SK-N-SH (cell line): ENCODE data around the gene MAP3K19. TPM values are rescaled to one million over a fixed set of nuclear protein-coding genes. Genes with fewer than 3 reads are reported as not detected.

Experiments
- CTCF ChIA-PET: fragments of 300-600, 350-600 bp; formaldehyde crosslinking; extraction: SDS; loops from one replicate; lab custom pipeline; 2021; lab: Yijun Ruan, JAX
- POLR2A ChIA-PET: fragments of 350-600 bp; sonication (Branson Sonifier 250); formaldehyde crosslinking; extraction: SDS; loops from one replicate; lab custom pipeline; 2020; ENCODE audit warnings: antibody characterized with exemption, inconsistent platforms; lab: Yijun Ruan, JAX
- DNase-seq: peaks from one replicate; pipeline ENCODE4 v3.0.0; 2012
- H2AFZ ChIP-seq: fragments of 200-600 bp; sonication (generic); 2 replicates; pipeline ENCODE4 v1.8.1; 2016; ENCODE audit warnings: antibody characterized with exemption, mild to moderate bottlenecking, low read depth
- H3F3A ChIP-seq: fragments of 200-600 bp; sonication (generic); replicated peaks from 2 replicates; pipeline ENCODE3; 2016; ENCODE audit warnings: antibody characterized with exemption, mild to moderate bottlenecking; ENCODE audit not compliant: insufficient read depth
- H3K27ac ChIP-seq, 2 experiments: fragments of 200-500 bp in 1 of 2; fragments of 200-600 bp in 1 of 2; sonication (Bioruptor generic) in 1 of 2; sonication (generic), shearing (Covaris generic) in 1 of 2; 2 replicates each; pipeline versions ENCODE4 v1.5.1 to v1.6.1; 2014 to 2016; ENCODE audit warnings: low read depth in 2 of 2, inconsistent platforms in 1 of 2, low read length in 1 of 2, mild to moderate bottlenecking in 1 of 2, mixed read lengths in 1 of 2
- H3K27me3 ChIP-seq: fragments of 200-600 bp; sonication (generic), shearing (Covaris generic); 2 replicates; pipeline ENCODE4 v1.6.1; 2016; ENCODE audit warnings: mixed run types; ENCODE audit not compliant: insufficient read depth
- H3K36me3 ChIP-seq, 2 experiments: fragments of 200-500 bp in 1 of 2; fragments of 200-600 bp in 1 of 2; sonication (Bioruptor generic) in 1 of 2; sonication (generic) in 1 of 2; replicated peaks in 1 of 2; 2 replicates each; pipeline versions ENCODE3 to v1.5.1; 2014 to 2016; ENCODE audit warnings: low read length in 1 of 2, mild to moderate bottlenecking in 1 of 2; ENCODE audit not compliant: insufficient read depth in 2 of 2, control insufficient read depth in 1 of 2
- H3K4me1 ChIP-seq, 2 experiments: fragments of 200-500 bp in 1 of 2; fragments of 200-600 bp in 1 of 2; sonication (Bioruptor generic) in 1 of 2; sonication (generic), shearing (Covaris generic) in 1 of 2; 2 replicates each; pipeline versions ENCODE4 v1.5.1 to v1.6.1; 2014 to 2016; ENCODE audit warnings: low read depth in 1 of 2, low read length in 1 of 2, mixed run types in 1 of 2; ENCODE audit not compliant: insufficient read depth in 2 of 2, control insufficient read depth in 1 of 2
- H3K4me2 ChIP-seq: fragments of 200-600 bp; sonication (generic), shearing (Covaris generic); 2 replicates; pipeline ENCODE4 v1.6.1; 2017; ENCODE audit warnings: mixed run types
- H3K4me3 ChIP-seq, 2 experiments: fragments of 200-500 bp in 1 of 2; fragments of 200-600 bp in 1 of 2; sonication (Bioruptor generic) in 1 of 2; sonication (generic), shearing (Covaris generic) in 1 of 2; 2 replicates each; pipeline versions ENCODE4 v1.5.1 to v1.8.1; 2014 to 2016; ENCODE audit warnings: low read depth in 2 of 2, inconsistent platforms in 1 of 2, low read length in 1 of 2, mild to moderate bottlenecking in 1 of 2, mixed read lengths in 1 of 2, moderate library complexity in 1 of 2
- H3K79me2 ChIP-seq: fragments of 200-600 bp; sonication (generic); 2 replicates; pipeline ENCODE4 v1.8.1; 2017; ENCODE audit warnings: mild to moderate bottlenecking; ENCODE audit not compliant: insufficient read depth
- H3K9ac ChIP-seq: fragments of 200-600 bp; sonication (generic); 2 replicates; pipeline ENCODE4 v1.6.1; 2017; ENCODE audit warnings: mixed run types
- H3K9me2 ChIP-seq: fragments of 200-600 bp; sonication (generic); 2 replicates; pipeline ENCODE4 v1.6.1; 2017; ENCODE audit warnings: mixed run types
- H3K9me3 ChIP-seq: fragments of 200-600 bp; sonication (generic); 2 replicates; pipeline ENCODE4 v1.6.1; 2017; ENCODE audit warnings: mixed run types, mild to moderate bottlenecking, moderate library complexity
- H4K20me1 ChIP-seq: fragments of 200-600 bp; sonication (generic); 2 replicates; pipeline ENCODE4 v1.6.1; 2017; ENCODE audit warnings: mild to moderate bottlenecking, mixed run types; ENCODE audit not compliant: insufficient read depth
- CTCF ChIP-seq: fragments of 200-600 bp; sonication (generic); IDR thresholded peaks from 2 replicates; pipeline ENCODE4 v1.6.1; 2017; ENCODE audit warnings: antibody characterized with exemption, mild to moderate bottlenecking, moderate library complexity
- ELF1 ChIP-seq: IDR thresholded peaks from 2 replicates; pipeline ENCODE4 v1.4.0; 2012
- EZH2phosphoT487 ChIP-seq: fragments of 200-600 bp; sonication (generic); IDR thresholded peaks from 2 replicates; pipeline ENCODE4 v1.6.1; 2017; ENCODE audit warnings: low read depth, mixed run types, mild to moderate bottlenecking, antibody characterized with exemption, moderate library complexity, borderline replicate concordance
- FOSL2 ChIP-seq: IDR thresholded peaks from 2 replicates; pipeline ENCODE4 v1.4.0; 2012; ENCODE audit warnings: low read depth, mild to moderate bottlenecking, moderate library complexity, borderline replicate concordance
- FOXJ3 ChIP-seq: sonication (generic); formaldehyde crosslinking; IDR thresholded peaks from 2 replicates; pipeline ENCODE4 v1.5.1; 2020; ENCODE audit warnings: mild to moderate bottlenecking, missing genetic modification reagents
- GABPA ChIP-seq: IDR thresholded peaks from 2 replicates; pipeline ENCODE4 v1.4.0; 2012; ENCODE audit warnings: low read depth, mild to moderate bottlenecking
- GATA2 ChIP-seq: sonication (generic); formaldehyde crosslinking; IDR thresholded peaks from 2 replicates; pipeline ENCODE4 v1.5.0; 2020; ENCODE audit warnings: mild to moderate bottlenecking, missing genetic modification reagents
- IRF3 ChIP-seq: fragments of 150-350 bp; IDR thresholded peaks from 2 replicates; pipeline ENCODE4 v1.6.1; 2016; ENCODE audit warnings: mild to moderate bottlenecking, low read depth, low read length
- JUND ChIP-seq: IDR thresholded peaks from 2 replicates; pipeline ENCODE4 v1.4.0; 2012
- MXI1 ChIP-seq: IDR thresholded peaks from 2 replicates; pipeline ENCODE4 v1.6.1; 2012; ENCODE audit warnings: mild to moderate bottlenecking, low read depth, low read length, improper control_type of control experiment
- NFIC ChIP-seq: IDR thresholded peaks from 2 replicates; pipeline ENCODE4 v1.4.0; 2012; ENCODE audit warnings: borderline replicate concordance
- RAD21 ChIP-seq: IDR thresholded peaks from 2 replicates; pipeline ENCODE4 v1.6.1; 2012; ENCODE audit warnings: mild to moderate bottlenecking, low read length
- RCOR1 ChIP-seq: fragments of 150-350 bp; IDR thresholded peaks from 2 replicates; pipeline ENCODE4 v1.6.1; 2017; ENCODE audit warnings: antibody characterized with exemption, low read length
- REST ChIP-seq: IDR thresholded peaks from 2 replicates; pipeline ENCODE4 v1.6.1; 2012; ENCODE audit warnings: mild to moderate bottlenecking, low read depth, low read length, moderate library complexity
- RFX5 ChIP-seq: IDR thresholded peaks from 2 replicates; pipeline ENCODE4 v1.6.1; 2012; ENCODE audit warnings: mild to moderate bottlenecking, improper control_type of control experiment, low read length
- RXRA ChIP-seq: IDR thresholded peaks from 2 replicates; pipeline ENCODE4 v1.4.0; 2012; ENCODE audit warnings: low read depth, mild to moderate bottlenecking, borderline replicate concordance
- SIN3A ChIP-seq: IDR thresholded peaks from 2 replicates; pipeline ENCODE4 v1.6.1; 2012; ENCODE audit warnings: low read depth, mild to moderate bottlenecking, low read length, moderate library complexity, borderline replicate concordance
- SMC3 ChIP-seq: IDR thresholded peaks from 2 replicates; pipeline ENCODE4 v1.6.1; 2012; ENCODE audit warnings: low read depth, low read length, improper control_type of control experiment
- TAF1 ChIP-seq: IDR thresholded peaks from 2 replicates; pipeline ENCODE4 v1.6.1; 2012; ENCODE audit warnings: low read depth, mild to moderate bottlenecking, low read length, moderate library complexity, borderline replicate concordance
- TCF12 ChIP-seq: IDR thresholded peaks from 2 replicates; pipeline ENCODE4 v1.4.0; 2012
- polyA plus RNA-seq, 3 experiments: library from polyadenylated mRNA; depleted of rRNA; stranded (reverse); fragments of >200 nt; gene quantifications; 2 replicates each; pipeline ENCODE4 v1.2.3, GENCODE V29; 2012

Gene MAP3K19
- polyA plus RNA-seq, 1 of the 3 experiments (the other 2 are of a cell fraction) = not detected

GRCh38 chr2:135011633-135012032 lies 35.6 kb downstream of the MAP3K19 start:
- H3K4me1 ChIP-seq = no peaks in the 10 kb centered on the region
- H3K9me3 ChIP-seq = no peaks in the 10 kb centered on the region
- H3K36me3 ChIP-seq = no peaks in the 10 kb centered on the region
- H3K4me3 ChIP-seq = no peak overlapping the region
- ChIA-PET CTCF (interaction anchor here (1.2 kb wide), 1 partner anchor 7 kb away, joined by 6 read pairs; no protein-coding TSS in a partner anchor), POLR2A (no interaction called here)
- no peaks in the 10 kb centered on the region for H3K27me3 ChIP-seq
- no peaks in the 10 kb centered on the region for H3K9me2 ChIP-seq
- no peaks in the 10 kb centered on the region for H4K20me1 ChIP-seq
- TF ChIP-seq TAF1 (no peak), GABPA (no peak), SIN3A (no peak), EZH2phosphoT487 (no peak), NFIC (no peak), RFX5 (no peak), SMC3 (no peak), IRF3 (no peak), RXRA (no peak), JUND (no peak), RAD21 (no peak), FOXJ3 (CRISPR knock-in tag) (no peak), ELF1 (no peak), FOSL2 (no peak), MXI1 (no peak), TCF12 (no peak), GATA2 (CRISPR knock-in tag) (no peak), RCOR1 (no peak), CTCF (no peak), REST (no peak)
- H3K79me2 ChIP-seq = no peaks in the 10 kb centered on the region
- no peak overlapping the region for H3K27ac ChIP-seq
- no peak overlapping the region for H2AFZ ChIP-seq
- no peak overlapping the region for H3K9ac ChIP-seq
- H3F3A ChIP-seq = no peaks in the 10 kb centered on the region
- DNase-seq = no peak
- H3K4me2 ChIP-seq = no peak overlapping the region
